ENCODE data around the gene CAMKK2. TPM values are rescaled to one million over a fixed set of nuclear protein-coding genes. Genes with fewer than 3 reads are reported as not detected.

CAMKK2 gene
- total RNA-seq, 1 donor from 2014 or later: 25.6 TPM

DNA sequence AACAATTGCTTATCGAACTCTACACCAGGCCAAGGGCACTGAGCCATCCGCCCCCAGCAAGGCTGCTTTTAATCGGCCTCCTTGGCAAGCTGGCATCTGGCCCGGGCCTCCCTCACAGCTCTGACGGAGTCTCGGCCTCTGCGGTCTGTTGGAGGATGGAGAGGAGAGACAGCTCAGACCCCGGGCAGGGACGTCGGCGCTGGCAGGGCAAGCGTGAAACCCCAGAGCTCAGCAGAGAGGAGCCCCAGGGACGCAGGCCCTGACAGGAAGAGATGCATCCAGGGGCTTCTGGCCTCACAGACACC lies 17.5 kb downstream of the CAMKK2 start:
- Histone ChIP-seq H3K36me3 (ENCODE audit: control insufficient read depth, insufficient read depth, low read length) (no peaks in the 10 kb centered on the region), H3K27me3 (ENCODE audit: control insufficient read depth, insufficient read depth, low read length) (no peaks in the 10 kb centered on the region), H3K4me3 (ENCODE audit: low read depth, low read length) (no peak overlapping the region)
- no peak for DNase-seq (ENCODE audit: low read depth)
- TF ChIP-seq, protein P1, sequence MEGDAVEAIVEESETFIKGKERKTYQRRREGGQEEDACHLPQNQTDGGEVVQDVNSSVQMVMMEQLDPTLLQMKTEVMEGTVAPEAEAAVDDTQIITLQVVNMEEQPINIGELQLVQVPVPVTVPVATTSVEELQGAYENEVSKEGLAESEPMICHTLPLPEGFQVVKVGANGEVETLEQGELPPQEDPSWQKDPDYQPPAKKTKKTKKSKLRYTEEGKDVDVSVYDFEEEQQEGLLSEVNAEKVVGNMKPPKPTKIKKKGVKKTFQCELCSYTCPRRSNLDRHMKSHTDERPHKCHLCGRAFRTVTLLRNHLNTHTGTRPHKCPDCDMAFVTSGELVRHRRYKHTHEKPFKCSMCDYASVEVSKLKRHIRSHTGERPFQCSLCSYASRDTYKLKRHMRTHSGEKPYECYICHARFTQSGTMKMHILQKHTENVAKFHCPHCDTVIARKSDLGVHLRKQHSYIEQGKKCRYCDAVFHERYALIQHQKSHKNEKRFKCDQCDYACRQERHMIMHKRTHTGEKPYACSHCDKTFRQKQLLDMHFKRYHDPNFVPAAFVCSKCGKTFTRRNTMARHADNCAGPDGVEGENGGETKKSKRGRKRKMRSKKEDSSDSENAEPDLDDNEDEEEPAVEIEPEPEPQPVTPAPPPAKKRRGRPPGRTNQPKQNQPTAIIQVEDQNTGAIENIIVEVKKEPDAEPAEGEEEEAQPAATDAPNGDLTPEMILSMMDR (IDR thresholded peaks at IDR 0.05; ENCODE audit: insufficient read depth, low read length, poor library complexity, severe bottlenecking): no peak

GRCh38 chr12:121278169-121279070 lies 18.1 kb downstream of the CAMKK2 start:
- TF ChIP-seq, protein P1 (IDR thresholded peaks at IDR 0.05; ENCODE audit: insufficient read depth, low read length, poor library complexity, severe bottlenecking): no peak
- no peak for DNase-seq (ENCODE audit: low read depth)
- Histone ChIP-seq H3K27me3 (ENCODE audit: control insufficient read depth, insufficient read depth, low read length) (no peaks in the 10 kb centered on the region), H3K4me3 (ENCODE audit: low read depth, low read length) (no peak overlapping the region), H3K36me3 (ENCODE audit: control insufficient read depth, insufficient read depth, low read length) (no peaks in the 10 kb centered on the region)

DNA sequence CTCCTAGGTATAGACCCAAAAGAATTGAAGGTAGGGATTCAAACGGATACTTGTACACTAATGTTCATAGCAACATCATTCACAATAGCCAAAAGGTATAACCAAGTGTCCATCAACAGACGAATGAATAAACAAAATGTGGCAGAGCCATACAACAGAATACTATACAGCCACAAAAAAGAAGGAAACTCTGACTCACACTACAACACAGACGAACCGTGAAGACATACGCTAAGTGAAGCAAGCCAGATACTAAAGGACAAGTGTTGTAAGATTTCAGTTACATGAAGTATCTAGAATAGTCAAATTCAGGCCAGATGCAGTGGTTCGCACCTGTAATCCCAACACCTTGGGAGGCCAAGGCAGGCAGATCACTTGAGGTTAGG lies 19.1 kb downstream of the CAMKK2 start:
- H3K4me3 ChIP-seq (ENCODE audit: low read depth, low read length): no peak overlapping the region
- DNase-seq (ENCODE audit: low read depth): no peak
- no peaks in the 10 kb centered on the region for H3K27me3 ChIP-seq (ENCODE audit: control insufficient read depth, insufficient read depth, low read length)
- TF ChIP-seq, protein P1 (IDR thresholded peaks at IDR 0.05; ENCODE audit: insufficient read depth, low read length, poor library complexity, severe bottlenecking): no peak
- no peaks in the 10 kb centered on the region for H3K36me3 ChIP-seq (ENCODE audit: control insufficient read depth, insufficient read depth, low read length)

DNA sequence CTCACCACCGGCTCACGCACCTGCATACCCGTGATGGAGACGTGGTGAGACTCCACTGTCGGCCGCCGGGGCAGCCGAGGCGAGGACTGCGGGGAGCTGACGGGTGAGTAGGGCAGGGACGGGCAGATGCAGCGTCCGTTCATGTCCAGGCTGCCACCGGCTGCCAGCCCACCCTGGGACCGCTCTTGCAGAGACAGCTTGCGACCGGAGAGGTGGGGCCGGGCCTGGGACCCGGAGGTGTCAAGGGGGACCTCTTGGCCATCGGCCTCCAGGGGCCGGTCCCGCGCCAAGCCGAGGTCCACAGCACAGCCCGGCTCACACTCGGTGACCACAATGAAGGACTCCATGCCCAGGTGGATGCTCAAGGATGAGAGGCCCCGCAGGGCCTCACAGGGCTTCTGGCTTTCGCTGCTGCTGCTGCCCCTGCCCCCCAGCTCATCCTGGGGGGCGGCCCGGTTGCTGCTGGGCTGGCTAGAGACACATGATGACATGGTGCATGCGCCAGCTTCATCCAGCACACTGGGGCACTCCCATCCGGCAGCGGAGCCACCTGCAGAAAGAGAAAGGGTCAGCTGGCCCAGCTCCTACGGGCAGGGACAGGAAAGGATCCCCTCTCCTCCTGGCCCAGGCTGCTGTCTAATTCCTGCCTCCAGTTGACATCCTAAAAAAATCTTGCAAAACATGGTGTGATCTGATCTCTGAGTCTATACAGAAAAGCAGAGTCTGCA lies 22.3 kb downstream of the CAMKK2 start:
- peaks cover 2% of the 10 kb centered on the region for H3K36me3 ChIP-seq (ENCODE audit: control insufficient read depth, insufficient read depth, low read length)
- TF ChIP-seq, protein P1 (IDR thresholded peaks at IDR 0.05; ENCODE audit: insufficient read depth, low read length, poor library complexity, severe bottlenecking): no peak

DNA sequence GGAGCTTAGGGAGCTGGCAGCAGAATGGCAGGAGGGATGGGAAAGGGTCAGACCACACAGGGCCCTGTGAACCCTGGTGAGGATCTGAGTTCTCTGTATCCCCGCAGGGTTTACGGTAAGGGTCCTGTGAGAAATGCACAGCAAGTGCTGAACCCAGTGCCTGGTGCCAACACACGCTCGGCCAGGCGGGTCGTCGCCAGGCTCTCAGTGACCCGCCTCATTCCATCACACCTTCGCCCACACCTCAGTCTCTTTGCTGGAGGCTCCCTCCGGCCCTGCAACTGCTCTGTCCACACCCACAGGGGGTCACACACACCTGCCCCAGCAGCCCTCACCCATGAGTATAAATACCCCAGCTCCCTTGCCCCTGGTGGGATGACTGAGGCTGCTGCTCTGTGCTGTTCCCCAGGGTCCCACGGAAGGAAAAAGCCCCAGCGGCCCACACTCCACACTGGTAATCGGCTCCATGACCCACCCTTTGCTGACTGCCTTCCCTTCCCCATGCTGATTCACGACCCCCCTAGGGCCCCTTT lies 23.1 kb downstream of the CAMKK2 start:
- Histone ChIP-seq H3K27me3 (ENCODE audit: control insufficient read depth, insufficient read depth, low read length) (no peaks in the 10 kb centered on the region), H3K4me3 (ENCODE audit: low read depth, low read length) (no peak overlapping the region), H3K36me3 (ENCODE audit: control insufficient read depth, insufficient read depth, low read length) (peaks cover 2% of the 10 kb centered on the region)
- no peak for DNase-seq (ENCODE audit: low read depth)
- TF ChIP-seq, protein P1 (IDR thresholded peaks at IDR 0.05; ENCODE audit: insufficient read depth, low read length, poor library complexity, severe bottlenecking): no peak

More for the DNA sequence above, 22.3 kb downstream of the CAMKK2 start:
- no peak for DNase-seq (ENCODE audit: low read depth)
- no peaks in the 10 kb centered on the region for H3K27me3 ChIP-seq (ENCODE audit: control insufficient read depth, insufficient read depth, low read length)
- no peak overlapping the region for H3K4me3 ChIP-seq (ENCODE audit: low read depth, low read length)

Measured in kidney epithelial cell (primary cell).